Lower lobe of right lung (tissue), 2 donors: ENCODE results near the gene CCR5AS.

ENCODE experiments used
- ATAC-seq, 2 donors: fragments of 200-7000 bp; cut with Tn5 transposase; one replicate each; pipeline ENCODE4 v1.9.1; 2020 to 2022; ENCODE audit warnings: mild to moderate bottlenecking in 2 of 2, moderate library complexity in 2 of 2
- DNase-seq: peaks from one replicate; pipeline ENCODE4 v3.0.0-alpha.2; 2020
- H3K27ac ChIP-seq: fragments of 200-600 bp; one replicate; pipeline ENCODE4 v1.8.0; 2022
- H3K27me3 ChIP-seq: fragments of 200-600 bp; one replicate; pipeline ENCODE4 v1.8.0; 2022; ENCODE audit warnings: low read depth
- H3K36me3 ChIP-seq: fragments of 200-600 bp; one replicate; pipeline ENCODE4 v1.8.0; 2022; ENCODE audit warnings: mild to moderate bottlenecking
- H3K4me1 ChIP-seq: fragments of 200-600 bp; one replicate; pipeline ENCODE4 v1.8.0; 2022
- H3K4me3 ChIP-seq: fragments of 200-600 bp; one replicate; pipeline ENCODE4 v1.8.0; 2022; ENCODE audit warnings: mild to moderate bottlenecking
- H3K9me3 ChIP-seq: fragments of 200-600 bp; one replicate; pipeline ENCODE4 v1.8.0; 2022
- intact Hi-C: fragments of 100-400 bp; cut with DNase I; formaldehyde crosslinking; loops from one replicate; pipeline ENCODE4 v1.11.0; 2022
- TF ChIP-seq, protein P1 (sequence below): fragments of 200-600 bp; IDR thresholded peaks from one replicate; pipeline ENCODE4 v1.8.0; 2022; ENCODE audit warnings: antibody characterized with exemption, mild to moderate bottlenecking
- donor health status: DM: no; HTN: yes; CAD: no; lungs with severe emphysema.

The CCR5AS gene

DNA sequence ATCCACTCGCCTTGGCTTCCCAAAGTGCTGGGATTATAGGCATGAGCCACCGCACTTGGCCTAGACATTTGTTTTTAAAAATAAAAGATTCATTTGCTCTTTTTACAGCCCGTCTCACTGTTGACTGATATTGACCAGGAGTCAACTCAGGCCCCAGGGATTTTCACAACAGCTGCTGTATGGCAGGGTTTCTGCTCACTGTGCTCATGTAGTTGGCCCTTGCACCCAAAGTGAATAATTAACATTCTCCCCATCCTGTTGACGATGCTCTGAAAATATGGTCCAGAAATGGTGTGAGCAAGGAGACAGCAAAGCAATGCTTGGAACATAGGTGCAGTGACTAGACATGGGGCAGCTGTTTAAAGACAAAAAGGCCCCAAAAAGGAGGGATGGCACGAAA is 39.1 kb downstream of the CCR5AS start:
- peak in 1 of 2 donors; percentile 35 for ATAC-seq
- no peaks in the 10 kb centered on the region for H3K36me3 ChIP-seq
- intact Hi-C loops, result loop anchor here (10.0 kb wide), 1 partner anchor 83 kb away; no protein-coding TSS in a partner anchor
- H3K9me3 ChIP-seq, result no peaks in the 10 kb centered on the region
- no peak overlapping the region for H3K27ac ChIP-seq
- H3K27me3 ChIP-seq, result no peaks in the 10 kb centered on the region
- H3K4me1 ChIP-seq, result peaks cover 43% of the 10 kb centered on the region
- H3K4me3 ChIP-seq, result no peak overlapping the region
- no peak for DNase-seq
- TF ChIP-seq, protein P1, sequence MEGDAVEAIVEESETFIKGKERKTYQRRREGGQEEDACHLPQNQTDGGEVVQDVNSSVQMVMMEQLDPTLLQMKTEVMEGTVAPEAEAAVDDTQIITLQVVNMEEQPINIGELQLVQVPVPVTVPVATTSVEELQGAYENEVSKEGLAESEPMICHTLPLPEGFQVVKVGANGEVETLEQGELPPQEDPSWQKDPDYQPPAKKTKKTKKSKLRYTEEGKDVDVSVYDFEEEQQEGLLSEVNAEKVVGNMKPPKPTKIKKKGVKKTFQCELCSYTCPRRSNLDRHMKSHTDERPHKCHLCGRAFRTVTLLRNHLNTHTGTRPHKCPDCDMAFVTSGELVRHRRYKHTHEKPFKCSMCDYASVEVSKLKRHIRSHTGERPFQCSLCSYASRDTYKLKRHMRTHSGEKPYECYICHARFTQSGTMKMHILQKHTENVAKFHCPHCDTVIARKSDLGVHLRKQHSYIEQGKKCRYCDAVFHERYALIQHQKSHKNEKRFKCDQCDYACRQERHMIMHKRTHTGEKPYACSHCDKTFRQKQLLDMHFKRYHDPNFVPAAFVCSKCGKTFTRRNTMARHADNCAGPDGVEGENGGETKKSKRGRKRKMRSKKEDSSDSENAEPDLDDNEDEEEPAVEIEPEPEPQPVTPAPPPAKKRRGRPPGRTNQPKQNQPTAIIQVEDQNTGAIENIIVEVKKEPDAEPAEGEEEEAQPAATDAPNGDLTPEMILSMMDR, result no peak

DNA sequence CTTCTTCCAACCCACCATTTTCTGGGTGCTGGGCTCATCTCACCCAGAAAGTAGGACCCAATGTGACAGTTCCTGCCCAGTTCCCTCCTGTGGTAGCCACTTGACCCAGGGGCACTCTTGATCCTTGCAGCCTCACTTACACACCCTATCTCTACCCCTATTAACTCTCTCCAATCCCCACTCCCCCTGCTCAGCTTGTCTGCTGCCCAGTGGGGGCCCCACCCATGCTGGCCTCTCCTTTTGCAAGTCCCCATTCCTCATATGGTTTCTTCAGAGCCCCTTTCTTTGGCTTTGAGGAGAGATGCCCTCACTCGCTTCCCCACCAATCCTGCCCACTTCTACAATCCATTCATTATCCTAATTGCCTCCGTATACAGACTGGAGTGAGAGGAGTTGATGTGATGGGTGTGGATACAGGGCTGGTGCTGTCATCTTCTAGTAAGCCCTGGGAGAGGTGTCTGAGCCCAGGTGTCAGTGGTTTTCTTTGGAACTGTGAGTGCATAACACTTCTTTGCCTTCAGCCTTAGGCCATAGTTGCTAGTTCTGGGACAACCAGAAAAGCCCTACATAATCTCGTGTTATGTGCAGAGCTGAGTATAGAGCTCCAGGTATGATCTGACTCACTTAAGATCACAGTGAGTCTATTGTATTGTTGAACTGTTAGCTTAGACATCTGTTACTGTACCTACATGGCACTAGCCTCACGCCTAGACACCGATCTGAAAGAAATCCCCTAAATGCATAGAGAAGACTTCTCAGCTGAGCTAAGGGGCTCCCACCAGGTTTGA is 40.9 kb downstream of the CCR5AS start:
- no peaks in the 10 kb centered on the region for H3K27me3 ChIP-seq
- no peak overlapping the region for H3K4me3 ChIP-seq
- H3K9me3 ChIP-seq, result no peaks in the 10 kb centered on the region
- H3K4me1 ChIP-seq, result peaks cover 39% of the 10 kb centered on the region
- no peaks in the 10 kb centered on the region for H3K36me3 ChIP-seq
- no peak overlapping the region for H3K27ac ChIP-seq
- DNase-seq (no peak), ATAC-seq (no peak)
- TF ChIP-seq, protein P1, result no peak
- intact Hi-C loops, result loop anchor here (10.0 kb wide), 1 partner anchor 81 kb away; no protein-coding TSS in a partner anchor

DNA sequence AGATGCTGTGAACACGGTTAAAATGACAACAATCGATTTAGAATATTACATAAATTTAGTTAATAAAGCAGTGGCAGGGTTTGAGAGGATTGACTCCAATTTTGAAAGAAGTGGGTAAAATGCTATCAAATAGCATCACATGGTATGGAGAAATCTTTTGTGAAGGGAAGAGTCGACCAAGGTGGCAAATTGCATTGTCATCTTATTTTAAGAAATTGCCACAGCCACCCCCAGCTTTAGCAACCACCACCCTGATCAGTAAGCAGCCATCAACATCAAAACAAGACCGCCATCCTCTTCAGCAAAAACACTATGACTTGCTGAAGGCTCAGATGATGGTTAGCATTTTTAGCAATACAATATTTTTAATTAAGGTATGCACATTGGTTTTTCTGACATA is 41.8 kb downstream of the CCR5AS start:
- DNase-seq, result no peak
- no peaks in the 10 kb centered on the region for H3K36me3 ChIP-seq
- no peaks in the 10 kb centered on the region for H3K9me3 ChIP-seq
- no peak overlapping the region for H3K4me3 ChIP-seq
- TF ChIP-seq, protein P1, result no peak
- intact Hi-C loops, result loop anchor here (10.0 kb wide), 1 partner anchor 80 kb away; no protein-coding TSS in a partner anchor
- no peak for ATAC-seq
- no peak overlapping the region for H3K27ac ChIP-seq
- no peaks in the 10 kb centered on the region for H3K27me3 ChIP-seq
- peaks cover 39% of the 10 kb centered on the region for H3K4me1 ChIP-seq

DNA sequence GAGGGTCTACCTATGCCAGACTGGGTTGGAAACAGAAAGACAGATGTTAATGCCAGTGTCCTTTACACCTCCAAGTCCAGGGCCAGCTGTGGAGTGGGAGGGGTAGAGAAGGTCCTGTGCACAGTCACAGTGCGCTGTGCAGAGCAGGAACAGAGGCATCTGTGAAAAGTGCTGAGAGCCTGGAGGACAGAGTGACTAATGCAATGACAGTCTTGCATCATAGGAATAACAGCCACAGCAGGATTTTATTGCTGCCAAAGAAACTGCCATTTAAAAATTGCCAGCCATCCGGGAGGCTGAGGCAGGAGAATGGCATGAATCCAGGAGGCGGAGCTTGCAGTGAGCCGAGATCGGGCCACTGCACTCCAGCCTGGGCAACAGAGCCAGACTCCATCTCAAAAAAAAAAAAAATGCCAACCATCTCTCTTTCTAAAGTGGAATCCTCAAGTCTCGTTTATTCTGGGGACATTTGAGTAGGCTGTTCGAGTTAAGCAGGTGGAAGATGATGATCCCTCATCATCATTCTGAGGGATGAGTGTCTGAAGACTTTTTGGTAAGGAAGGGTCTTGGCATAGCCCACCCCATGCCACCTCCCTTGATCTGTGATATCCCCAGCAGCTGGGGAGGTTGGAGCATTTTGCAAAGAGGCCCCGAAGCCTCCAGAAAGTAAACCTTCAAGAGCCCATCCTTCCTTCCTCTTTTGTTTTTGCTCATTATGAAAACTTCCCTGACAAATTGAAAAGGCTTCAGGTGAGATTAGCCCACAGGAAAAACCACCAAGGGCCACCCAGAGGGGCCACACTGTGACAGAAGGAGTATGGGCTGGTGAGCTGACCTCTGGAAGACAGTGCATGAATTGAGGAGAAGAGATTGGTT is 45.2 kb downstream of the CCR5AS start:
- H3K27ac ChIP-seq, result peak overlapping the region; percentile 9
- intact Hi-C loops, result loop anchor here (10.0 kb wide), 1 partner anchor 77 kb away; no protein-coding TSS in a partner anchor
- DNase-seq, result no peak
- ATAC-seq, result peak; percentile 77 to 79
- H3K27me3 ChIP-seq, result no peaks in the 10 kb centered on the region
- H3K4me3 ChIP-seq, result no peak overlapping the region
- no peaks in the 10 kb centered on the region for H3K9me3 ChIP-seq
- H3K36me3 ChIP-seq, result no peaks in the 10 kb centered on the region
- TF ChIP-seq, protein P1, result no peak
- H3K4me1 ChIP-seq, result peaks cover 31% of the 10 kb centered on the region

DNA sequence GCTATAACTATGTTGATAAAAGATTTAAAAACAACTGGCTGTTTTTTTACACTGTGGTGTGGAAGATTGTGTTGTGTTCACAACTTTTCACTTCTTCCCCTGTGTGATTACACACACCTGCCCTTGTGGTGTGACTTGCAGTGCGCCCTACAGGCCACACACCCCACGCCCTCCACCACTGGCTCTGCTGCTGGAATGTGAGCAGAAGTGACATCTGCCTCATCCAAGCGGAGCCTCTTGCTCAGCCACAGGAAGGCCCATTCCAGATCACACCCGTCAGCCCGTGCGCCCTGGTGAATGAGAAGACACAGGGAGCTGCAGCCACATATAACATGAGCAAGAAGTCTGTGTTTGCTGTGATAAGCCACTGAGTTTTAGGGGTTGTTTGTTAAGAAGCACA is 46.0 kb downstream of the CCR5AS start:
- Histone ChIP-seq H3K4me1 (peaks cover 31% of the 10 kb centered on the region), H3K36me3 (no peaks in the 10 kb centered on the region), H3K27ac (no peak overlapping the region), H3K9me3 (no peaks in the 10 kb centered on the region), H3K4me3 (no peak overlapping the region), H3K27me3 (no peaks in the 10 kb centered on the region)
- DNase-seq (no peak), ATAC-seq (peak; percentile 23 to 43)
- intact Hi-C loops, result loop anchor here (10.0 kb wide), 1 partner anchor 76 kb away; no protein-coding TSS in a partner anchor
- TF ChIP-seq, protein P1, result no peak
